ENCODE data around the gene KLF13.

Gene KLF13

DNA sequence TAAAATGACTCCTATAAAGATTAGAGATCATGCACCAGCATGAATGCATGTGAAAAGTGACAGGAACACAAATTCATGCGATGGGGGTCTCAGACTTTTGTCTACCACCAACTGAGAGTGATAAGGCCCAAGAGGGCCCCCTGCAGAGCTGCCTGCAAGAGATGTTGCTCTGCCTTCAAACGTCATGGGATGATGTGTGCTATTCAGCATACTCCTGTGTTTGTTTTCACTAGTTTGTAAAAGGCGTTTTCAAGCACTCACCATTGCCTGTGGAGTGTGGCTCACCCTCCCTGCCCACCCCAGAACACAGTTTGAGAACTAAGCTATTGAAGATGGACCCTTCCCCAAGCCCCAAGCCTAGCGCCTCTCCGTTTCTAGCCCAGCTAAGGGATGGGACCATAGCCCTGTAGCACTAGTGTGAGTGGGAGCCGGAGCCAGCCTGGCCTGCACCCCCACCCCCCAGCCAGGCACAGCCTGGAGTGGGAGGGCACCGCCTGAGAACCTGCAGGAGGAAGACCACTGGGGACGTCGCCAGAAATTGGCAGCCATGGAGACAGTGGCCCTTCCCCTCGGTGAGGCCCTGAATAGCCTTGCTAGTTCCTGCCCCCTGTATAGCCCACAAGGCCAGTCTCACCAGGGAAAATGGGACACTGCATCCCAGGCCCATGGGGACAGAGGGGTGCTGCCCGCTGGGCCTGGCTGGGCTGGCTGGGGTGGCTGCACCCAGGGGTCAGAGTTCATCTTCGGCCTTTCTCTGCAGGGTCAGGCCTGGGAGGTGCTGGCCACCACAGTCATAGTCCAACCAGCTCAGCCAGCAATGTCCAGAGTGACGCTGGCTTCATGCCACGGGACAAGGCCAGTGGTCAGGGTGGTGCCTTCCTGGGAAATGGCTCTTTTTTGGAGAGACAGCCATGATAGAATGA lies 22.6 kb upstream of the KLF13 start:
- in situ Hi-C loops (cut with MboI; ENCODE audit: low pct_unique_long_range_greater_than_20kb, low sequenced_read_pairs, unreplicated experiment) = no loop called here
- TF ChIP-seq, protein P1, sequence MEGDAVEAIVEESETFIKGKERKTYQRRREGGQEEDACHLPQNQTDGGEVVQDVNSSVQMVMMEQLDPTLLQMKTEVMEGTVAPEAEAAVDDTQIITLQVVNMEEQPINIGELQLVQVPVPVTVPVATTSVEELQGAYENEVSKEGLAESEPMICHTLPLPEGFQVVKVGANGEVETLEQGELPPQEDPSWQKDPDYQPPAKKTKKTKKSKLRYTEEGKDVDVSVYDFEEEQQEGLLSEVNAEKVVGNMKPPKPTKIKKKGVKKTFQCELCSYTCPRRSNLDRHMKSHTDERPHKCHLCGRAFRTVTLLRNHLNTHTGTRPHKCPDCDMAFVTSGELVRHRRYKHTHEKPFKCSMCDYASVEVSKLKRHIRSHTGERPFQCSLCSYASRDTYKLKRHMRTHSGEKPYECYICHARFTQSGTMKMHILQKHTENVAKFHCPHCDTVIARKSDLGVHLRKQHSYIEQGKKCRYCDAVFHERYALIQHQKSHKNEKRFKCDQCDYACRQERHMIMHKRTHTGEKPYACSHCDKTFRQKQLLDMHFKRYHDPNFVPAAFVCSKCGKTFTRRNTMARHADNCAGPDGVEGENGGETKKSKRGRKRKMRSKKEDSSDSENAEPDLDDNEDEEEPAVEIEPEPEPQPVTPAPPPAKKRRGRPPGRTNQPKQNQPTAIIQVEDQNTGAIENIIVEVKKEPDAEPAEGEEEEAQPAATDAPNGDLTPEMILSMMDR (IDR thresholded peaks at IDR 0.05; ENCODE audit: extremely low read depth, insufficient read depth, missing control alignments) = peak; percentile 31
- DNase-seq (ENCODE audit: low spot score) = peak; percentile 67

DNA sequence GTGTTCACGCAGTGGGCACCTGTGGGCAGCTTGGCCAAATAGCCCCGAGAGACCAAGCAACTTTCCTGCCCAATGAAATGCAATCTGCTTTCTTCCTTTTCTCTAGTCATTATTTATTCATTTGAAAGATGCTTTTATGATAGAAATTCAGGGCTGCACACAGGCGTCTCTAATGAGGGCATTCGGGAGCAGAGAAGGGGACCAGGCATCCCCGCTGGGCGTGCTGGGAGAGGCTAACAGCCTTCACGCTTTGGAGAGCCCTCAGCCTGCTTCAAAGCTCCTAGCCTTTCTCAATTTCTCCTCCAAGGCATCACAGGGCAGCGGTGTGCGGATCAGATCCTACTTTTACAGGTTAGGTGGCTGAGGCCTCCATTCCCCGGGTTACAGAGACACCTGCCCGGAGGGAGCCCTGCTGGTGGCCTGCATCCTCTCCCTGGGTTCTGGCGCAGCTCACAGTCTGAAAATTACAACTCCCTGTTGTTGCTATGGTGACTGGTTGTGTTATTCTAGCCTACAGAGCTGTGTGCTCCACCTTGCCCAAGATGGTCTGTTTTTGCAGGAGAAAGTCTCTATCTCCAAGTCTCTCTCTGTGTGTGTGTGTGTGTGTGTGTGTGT lies 21.8 kb upstream of the KLF13 start:
- DNase-seq (ENCODE audit: low spot score) = no peak
- in situ Hi-C loops (cut with MboI; ENCODE audit: low pct_unique_long_range_greater_than_20kb, low sequenced_read_pairs, unreplicated experiment) = no loop called here
- TF ChIP-seq, protein P1 (IDR thresholded peaks at IDR 0.05; ENCODE audit: extremely low read depth, insufficient read depth, missing control alignments) = no peak

DNA sequence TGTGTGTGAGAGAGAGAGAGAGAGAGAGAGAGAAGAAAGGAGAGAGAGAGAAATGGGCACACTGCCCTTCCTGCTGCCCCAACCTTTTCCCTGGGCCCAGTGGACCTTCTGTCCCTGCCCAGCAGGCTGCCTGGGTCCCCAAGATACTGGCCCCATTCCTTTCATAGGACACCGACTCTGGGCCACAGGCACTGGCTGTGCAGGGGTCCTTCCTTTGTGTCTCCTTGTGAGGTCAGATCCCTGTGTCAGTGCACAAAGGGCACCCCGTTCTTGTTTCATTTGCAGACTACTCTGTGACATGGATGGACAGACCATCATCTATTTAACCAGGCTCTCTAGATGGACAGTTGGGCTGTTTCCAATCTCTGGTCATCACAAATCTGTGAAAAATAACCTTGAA lies 21.3 kb upstream of the KLF13 start:
- TF ChIP-seq, protein P1 (IDR thresholded peaks at IDR 0.05; ENCODE audit: extremely low read depth, insufficient read depth, missing control alignments) = no peak
- DNase-seq (ENCODE audit: low spot score) = no peak
- in situ Hi-C loops (cut with MboI; ENCODE audit: low pct_unique_long_range_greater_than_20kb, low sequenced_read_pairs, unreplicated experiment) = no loop called here

DNA sequence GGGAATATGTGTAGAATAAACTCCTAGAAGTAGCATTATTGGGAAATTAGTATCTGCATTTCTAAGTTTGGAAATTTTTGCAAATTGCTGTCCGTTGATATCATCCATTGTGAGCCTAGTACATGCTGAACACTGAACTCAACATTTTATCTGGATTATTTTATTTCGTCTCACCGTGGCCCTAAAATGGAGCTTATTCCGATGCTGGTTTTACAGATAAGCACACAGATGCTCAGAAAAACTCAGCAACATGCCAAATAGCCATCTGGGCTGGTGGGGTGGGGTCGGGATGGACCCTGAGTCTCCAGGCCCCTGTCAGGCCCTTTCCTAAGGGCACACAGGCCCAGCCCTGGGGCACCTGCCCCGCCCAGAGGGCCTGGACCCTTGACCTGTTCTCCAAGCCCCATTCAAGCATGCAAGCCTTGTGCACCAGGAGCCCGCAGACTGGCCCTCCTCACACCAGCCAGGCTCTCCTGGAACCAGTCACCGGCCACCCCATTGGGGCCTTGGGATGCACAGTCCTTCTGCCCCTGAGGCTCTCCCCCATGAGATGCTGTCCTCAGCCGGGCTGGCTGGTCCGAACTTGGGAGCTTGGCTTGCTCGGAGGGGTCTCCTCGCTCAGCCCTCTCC lies 20.7 kb upstream of the KLF13 start:
- DNase-seq (ENCODE audit: low spot score) = no peak
- TF ChIP-seq, protein P1 (IDR thresholded peaks at IDR 0.05; ENCODE audit: extremely low read depth, insufficient read depth, missing control alignments) = no peak
- in situ Hi-C loops (cut with MboI; ENCODE audit: low pct_unique_long_range_greater_than_20kb, low sequenced_read_pairs, unreplicated experiment) = no loop called here

DNA sequence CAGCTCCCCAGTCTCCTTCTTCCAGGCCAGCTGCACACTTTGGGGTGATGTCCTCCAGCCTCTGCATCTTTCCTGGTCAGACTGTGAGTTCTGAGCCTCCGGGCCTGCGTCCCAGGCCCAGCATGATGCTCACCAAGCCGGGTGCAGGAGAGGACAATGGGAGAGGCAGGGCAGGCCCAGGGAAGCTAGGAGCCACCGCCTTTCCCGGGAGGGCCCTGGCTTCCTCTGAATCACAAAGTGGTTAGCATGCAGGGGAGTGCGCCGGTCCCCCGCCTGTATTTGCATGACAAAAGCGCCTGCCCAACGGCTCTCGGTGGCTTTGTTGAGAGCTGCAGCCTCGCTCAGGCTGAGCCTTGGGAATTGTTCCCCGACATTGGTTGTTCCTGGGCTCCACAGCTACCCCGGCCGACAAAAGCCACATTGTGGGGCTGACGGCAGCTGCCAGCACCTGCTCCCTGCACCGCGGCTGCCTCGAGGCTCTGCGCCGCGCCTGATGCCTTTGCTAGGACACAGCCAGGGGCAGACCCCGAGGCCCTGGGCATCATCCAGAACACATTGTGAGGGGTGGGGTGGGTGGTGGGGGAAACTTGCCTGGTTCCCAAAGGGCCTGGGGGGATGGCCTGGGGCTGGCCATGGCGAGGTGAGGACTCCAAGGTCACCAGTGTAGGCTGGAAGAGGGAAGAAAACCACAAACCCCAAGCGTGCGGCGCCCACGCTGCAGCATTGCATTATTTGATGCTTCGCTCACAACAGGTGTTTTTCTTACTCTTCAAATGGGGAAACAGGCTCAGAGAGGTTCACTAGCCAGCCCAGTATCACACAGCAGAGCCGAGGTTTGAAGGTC lies 20.0 kb upstream of the KLF13 start:
- DNase-seq (ENCODE audit: low spot score) = no peak
- in situ Hi-C loops (cut with MboI; ENCODE audit: low pct_unique_long_range_greater_than_20kb, low sequenced_read_pairs, unreplicated experiment) = no loop called here
- TF ChIP-seq, protein P1 (IDR thresholded peaks at IDR 0.05; ENCODE audit: extremely low read depth, insufficient read depth, missing control alignments) = no peak

Data from GM13977 (cell line).